IPS DF 6.9 (cell line): ENCODE results near the gene DCLRE1B.

Source experiments
- DNase-seq: peaks from one replicate; pipeline ENCODE4 v3.0.0-alpha.2; 2013; ENCODE audit warnings: low read depth, low spot score
- H3K27ac ChIP-seq: one replicate; pipeline ENCODE4 v1.5.1; 2013; ENCODE audit warnings: low read length, control low read depth
- H3K27me3 ChIP-seq: 2 replicates; pipeline ENCODE4 v1.6.1; 2013; ENCODE audit warnings: mild to moderate bottlenecking, low read length; ENCODE audit not compliant: control insufficient read depth, insufficient read depth
- H3K36me3 ChIP-seq: 2 replicates; pipeline ENCODE4 v1.6.1; 2013; ENCODE audit warnings: low read length; ENCODE audit not compliant: control insufficient read depth, insufficient read depth
- H3K4me1 ChIP-seq: 2 replicates; pipeline ENCODE4 v1.6.1; 2013; ENCODE audit warnings: low read length; ENCODE audit not compliant: control insufficient read depth, insufficient read depth
- H3K4me3 ChIP-seq: 2 replicates; pipeline ENCODE4 v1.5.1; 2013; ENCODE audit warnings: mild to moderate bottlenecking, low read length
- H3K9me3 ChIP-seq: 2 replicates; pipeline ENCODE4 v1.6.1; 2013; ENCODE audit warnings: low read length, inconsistent platforms; ENCODE audit not compliant: control insufficient read depth, insufficient read depth
- WGBS: extraction: QIAGEN DNeasy Blood & Tissue Kit; methylation state at CpG from one replicate; pipeline ENCODE4 v1.1.7; 2013; ENCODE audit warnings: mixed read lengths, missing lambda C conversion rate; ENCODE audit not compliant: insufficient read length, insufficient coverage; 5-methylcytosine and 5-hydroxymethylcytosine counted together

The DCLRE1B gene

DNA sequence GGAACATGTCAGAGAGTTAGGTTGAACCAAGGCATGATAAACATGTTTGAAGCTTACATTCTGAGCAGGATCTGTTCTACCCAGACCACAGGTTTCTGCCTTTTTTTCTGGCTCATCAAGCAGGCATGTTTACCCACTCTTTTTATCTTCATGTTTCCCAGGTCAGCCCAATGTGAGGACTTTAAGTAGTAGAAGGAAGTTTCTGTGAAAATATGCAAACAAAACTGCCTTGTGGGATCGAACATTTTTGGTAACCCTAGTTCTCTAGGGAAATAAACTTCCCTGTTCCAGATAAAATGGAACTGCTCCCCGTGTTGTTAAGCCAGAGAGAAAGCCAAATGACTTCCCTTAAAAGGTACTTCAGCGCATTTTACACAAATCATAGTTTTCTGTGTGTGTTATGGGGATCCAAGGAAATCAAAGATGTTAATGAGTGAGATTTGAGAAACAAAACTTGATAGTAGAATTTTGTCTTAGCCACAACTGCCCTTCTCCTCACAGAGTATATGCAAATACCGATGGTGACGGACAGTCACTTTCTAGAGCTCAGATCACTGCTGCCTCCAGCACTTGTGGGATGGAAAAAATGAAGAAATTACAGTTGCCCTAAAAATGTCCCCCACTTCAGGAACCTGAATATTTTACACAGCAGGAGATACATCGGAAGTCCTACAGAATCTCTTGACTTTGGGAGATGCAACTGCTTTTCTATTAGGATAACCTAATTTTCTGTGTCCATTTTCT, 23.2 kb downstream of the DCLRE1B start:
- DNase-seq = no peak
- no peaks in the 10 kb centered on the region for H3K4me1 ChIP-seq
- no CpG with 5 or more reads among the region's 6 CpGs for WGBS
- H3K36me3 ChIP-seq = no peaks in the 10 kb centered on the region
- no peaks in the 10 kb centered on the region for H3K9me3 ChIP-seq
- peak overlapping the region; percentile 86; the same call in 1 of the 2 replicates for H3K4me3 ChIP-seq
- H3K27ac ChIP-seq = no peak overlapping the region
- no peaks in the 10 kb centered on the region for H3K27me3 ChIP-seq

DNA sequence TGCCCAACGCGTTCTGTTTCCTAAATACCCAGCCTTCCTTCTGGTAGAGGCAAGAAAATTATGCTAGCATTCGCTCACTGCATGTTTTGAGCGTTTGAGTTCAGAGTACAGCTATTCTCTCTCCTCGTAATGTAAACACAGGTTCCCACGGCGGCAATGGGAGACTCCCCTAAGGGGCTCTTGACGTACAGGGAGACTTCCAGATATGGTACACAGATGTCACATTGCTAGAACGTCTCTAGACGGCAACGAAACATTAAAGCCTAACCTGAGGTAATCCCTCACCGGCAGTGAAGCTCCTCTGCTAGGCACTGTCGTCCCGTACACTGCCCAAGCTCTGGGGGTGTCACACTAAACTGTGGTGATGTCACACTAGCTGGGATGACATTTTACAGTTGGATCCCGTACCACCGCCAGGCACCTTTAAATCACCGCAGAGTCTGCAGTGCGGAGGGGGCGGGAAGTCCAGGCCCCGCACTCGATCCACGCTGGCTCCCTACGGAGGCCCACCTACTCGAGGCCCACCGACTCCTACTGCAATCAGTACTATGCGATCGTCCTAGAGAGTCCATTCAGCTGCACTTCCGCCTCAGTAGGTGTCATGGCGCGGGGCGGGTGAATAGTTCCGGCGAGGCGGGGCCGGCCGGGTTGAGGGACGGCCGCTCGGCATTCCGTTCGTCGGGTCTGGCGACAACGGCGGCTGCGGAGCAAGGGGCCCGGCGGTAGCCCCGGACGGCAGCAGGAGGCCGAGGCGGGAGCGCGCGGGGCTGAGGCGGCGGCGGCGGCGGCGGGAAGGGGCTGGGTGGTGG, 24.0 kb downstream of the DCLRE1B start, which contains the start of gene HIPK1:
HIPK1 (plus strand) TSS at position 384 of the 809 bp plus-strand sequence.
- H3K27ac ChIP-seq = no peak within 1 kb of the TSS
- WGBS = no CpG with 5 or more reads among the region's 61 CpGs

DNA sequence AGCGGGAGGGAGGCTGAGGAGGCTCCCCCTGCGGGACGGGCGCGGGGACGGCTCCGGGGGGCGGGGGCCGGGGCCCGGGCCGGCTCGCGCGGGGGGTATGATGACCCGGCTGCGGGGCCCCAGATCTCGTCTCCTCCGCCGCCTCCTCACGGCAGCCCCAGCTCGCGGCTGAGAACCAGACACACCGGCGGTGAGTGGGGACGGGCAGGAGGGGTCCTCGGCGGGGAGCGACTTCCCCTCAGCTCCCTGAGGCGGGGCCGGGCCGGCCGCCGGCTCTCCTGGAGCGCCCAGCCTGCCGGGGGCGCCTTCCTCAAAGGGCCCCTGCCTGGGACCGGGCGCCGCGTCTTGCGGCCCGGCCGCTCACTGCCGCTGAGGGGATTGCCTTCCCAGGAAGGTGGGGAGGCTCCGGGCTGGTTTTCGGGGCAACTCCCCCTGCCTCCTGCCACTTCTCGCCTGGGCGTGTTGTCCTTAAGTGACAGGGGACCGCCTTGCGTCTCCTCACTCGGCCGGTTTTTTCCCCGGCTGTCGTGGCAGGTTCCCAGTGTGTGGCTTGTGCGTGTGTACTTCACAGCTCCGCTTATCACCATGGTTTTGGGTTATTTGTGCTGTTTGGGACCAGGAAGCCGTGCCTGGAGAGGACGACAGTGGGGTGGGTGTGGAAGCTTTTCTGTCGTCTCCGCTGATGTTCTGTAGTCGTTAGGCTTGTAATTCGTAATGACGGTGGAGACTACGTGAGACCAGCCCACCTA, 24.8 kb downstream of the DCLRE1B start:
- no peaks in the 10 kb centered on the region for H3K4me1 ChIP-seq
- H3K36me3 ChIP-seq = no peaks in the 10 kb centered on the region
- H3K27ac ChIP-seq = no peak overlapping the region
- no peaks in the 10 kb centered on the region for H3K27me3 ChIP-seq
- peak overlapping the region; percentile 86 for H3K4me3 ChIP-seq
- DNase-seq = no peak
- H3K9me3 ChIP-seq = no peaks in the 10 kb centered on the region
- WGBS = no CpG with 5 or more reads among the region's 64 CpGs

More for the DNA sequence above, 24.0 kb downstream of the DCLRE1B start, which contains the start of gene HIPK1:
- no peaks in the 10 kb centered on the region for H3K27me3 ChIP-seq
- peak within 1 kb of the TSS; percentile 86 for H3K4me3 ChIP-seq
- no peaks in the 10 kb centered on the region for H3K36me3 ChIP-seq
- no peaks in the 10 kb centered on the region for H3K9me3 ChIP-seq
- no peaks in the 10 kb centered on the region for H3K4me1 ChIP-seq
- peak; percentile 33 for DNase-seq

DNA sequence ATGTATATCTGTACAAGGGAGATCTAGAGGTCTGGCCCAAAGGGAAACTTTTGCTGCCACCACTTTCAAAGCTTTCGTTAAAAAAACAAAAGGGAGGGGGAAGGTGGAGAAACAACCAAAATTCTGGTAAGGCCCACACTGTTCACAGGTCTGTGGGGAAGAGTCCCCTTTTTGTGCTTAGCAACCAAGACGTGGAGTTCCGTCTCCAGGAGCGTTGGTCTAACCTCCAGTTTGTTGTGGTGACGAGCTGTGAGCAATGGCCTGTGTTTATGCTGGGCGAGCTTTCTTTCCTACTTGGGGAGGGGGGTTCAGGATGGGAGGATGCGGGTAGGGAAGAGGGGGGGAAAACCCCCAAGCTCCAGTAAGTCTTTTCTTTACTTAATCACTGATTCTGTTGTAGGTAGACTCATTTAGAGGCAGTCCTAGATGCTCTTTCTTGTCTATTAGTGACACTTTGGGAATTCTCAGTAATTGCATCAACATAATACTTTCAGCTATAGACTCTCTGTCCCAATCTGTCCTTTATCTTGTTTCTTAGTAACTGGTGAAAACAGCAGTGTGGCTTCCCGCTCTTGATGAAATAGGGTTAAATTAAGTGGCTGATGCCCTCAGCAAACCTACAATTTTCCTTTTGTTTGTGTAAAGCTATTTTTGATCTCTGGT, 25.5 kb downstream of the DCLRE1B start:
- Histone ChIP-seq H3K27me3 (no peaks in the 10 kb centered on the region), H3K4me1 (no peaks in the 10 kb centered on the region), H3K36me3 (no peaks in the 10 kb centered on the region), H3K4me3 (peak overlapping the region; percentile 86; the same call in 1 of the 2 replicates), H3K9me3 (no peaks in the 10 kb centered on the region), H3K27ac (no peak overlapping the region)
- no peak for DNase-seq
- WGBS = no CpG with 5 or more reads among the region's 8 CpGs

DNA sequence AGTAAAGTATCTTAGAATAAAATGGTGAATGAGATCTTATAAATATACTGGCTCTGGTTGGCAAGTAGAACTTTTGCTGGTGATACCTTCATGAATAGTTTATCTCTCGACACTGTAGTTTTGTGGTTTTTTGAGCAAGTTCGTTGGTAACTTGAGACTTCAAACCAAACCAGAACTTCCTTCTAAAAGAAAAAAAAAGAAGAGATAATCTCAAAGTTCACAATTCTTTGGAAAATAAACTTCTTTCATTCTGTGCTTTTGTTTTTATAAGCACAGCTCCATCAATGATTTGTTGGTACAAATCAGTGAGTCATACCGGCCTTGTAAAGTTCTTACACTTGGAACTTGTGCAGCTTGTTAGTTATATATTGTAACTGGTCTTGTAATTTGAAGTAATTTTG, 26.3 kb downstream of the DCLRE1B start:
- Histone ChIP-seq H3K27ac (no peak overlapping the region), H3K4me1 (no peaks in the 10 kb centered on the region), H3K4me3 (no peak overlapping the region), H3K9me3 (no peaks in the 10 kb centered on the region), H3K36me3 (no peaks in the 10 kb centered on the region), H3K27me3 (no peaks in the 10 kb centered on the region)
- WGBS = no CpG with 5 or more reads among the region's 3 CpGs
- no peak for DNase-seq

DNA sequence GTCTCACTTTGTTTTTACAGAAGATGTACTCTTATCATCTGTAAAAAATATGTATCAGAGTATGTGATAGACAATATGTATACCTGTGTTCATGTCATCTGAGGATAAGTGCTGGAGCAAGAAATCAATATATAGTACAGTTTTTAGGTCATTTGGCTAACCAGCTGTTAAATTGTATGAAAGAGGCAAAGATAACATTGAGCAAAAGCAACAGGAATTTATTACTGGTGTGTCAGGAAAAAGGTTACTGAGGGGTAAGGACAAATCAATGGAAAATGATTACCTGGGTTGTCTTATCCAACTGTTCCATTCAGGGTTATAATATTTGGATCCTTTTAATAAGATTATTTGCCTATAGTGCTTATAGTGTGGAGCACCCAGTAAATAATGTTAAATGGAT, 28.9 kb downstream of the DCLRE1B start:
- Histone ChIP-seq H3K27ac (no peak overlapping the region), H3K36me3 (no peaks in the 10 kb centered on the region), H3K9me3 (no peaks in the 10 kb centered on the region), H3K27me3 (no peaks in the 10 kb centered on the region), H3K4me1 (no peaks in the 10 kb centered on the region), H3K4me3 (no peak overlapping the region)
- DNase-seq = no peak

DNA sequence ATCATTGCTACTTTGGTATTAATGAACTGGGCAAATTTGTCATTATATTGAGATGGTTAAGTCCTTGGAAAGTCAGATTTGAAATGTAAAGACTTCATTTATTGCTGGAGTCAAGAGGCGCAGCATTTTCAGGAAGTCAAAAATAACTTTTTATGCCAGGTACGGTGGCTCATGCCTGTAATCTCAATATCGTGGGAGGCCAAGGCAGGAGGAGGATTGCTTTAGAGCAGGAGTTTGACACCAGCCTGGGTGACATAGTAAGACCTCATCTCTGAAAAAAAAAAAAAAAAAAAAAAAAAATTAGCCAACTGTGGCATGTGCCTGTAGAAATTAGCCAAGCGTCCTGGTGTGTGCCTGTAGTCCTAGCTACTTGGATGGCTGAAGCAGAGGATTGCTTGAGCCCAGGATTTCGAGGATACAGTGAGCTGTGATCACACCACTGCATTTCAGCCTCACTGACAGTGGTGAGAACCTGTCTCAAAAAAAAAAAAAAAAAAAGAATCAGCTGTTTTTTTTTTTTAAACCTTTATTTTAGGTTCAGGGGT, 29.5 kb downstream of the DCLRE1B start:
- no peak overlapping the region for H3K4me3 ChIP-seq
- H3K9me3 ChIP-seq = no peaks in the 10 kb centered on the region
- DNase-seq = no peak
- H3K27ac ChIP-seq = no peak overlapping the region
- WGBS = no CpG with 5 or more reads among the region's 5 CpGs
- no peaks in the 10 kb centered on the region for H3K27me3 ChIP-seq
- no peaks in the 10 kb centered on the region for H3K4me1 ChIP-seq
- H3K36me3 ChIP-seq = no peaks in the 10 kb centered on the region

DNA sequence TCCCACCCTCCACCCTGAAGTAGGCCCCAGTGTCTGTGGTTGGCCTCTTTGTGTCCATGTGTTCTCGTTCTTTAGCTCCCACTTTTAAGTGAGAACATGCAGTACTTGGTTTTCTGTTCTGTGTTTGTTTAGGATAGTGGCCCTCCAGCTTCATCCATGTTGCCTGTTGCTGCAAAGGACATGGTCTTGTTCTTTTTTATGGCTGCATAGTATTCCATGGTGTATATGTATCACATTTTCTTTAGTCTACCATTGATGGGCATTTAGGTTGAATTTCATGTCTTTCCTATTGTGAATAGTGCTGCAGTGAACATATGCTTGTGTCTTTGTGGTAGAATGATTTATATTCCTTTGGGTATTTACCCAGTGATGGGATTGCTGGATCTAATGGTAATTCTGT, 30.1 kb downstream of the DCLRE1B start:
- no peaks in the 10 kb centered on the region for H3K4me1 ChIP-seq
- H3K9me3 ChIP-seq = no peaks in the 10 kb centered on the region
- H3K27ac ChIP-seq = no peak overlapping the region
- no peaks in the 10 kb centered on the region for H3K27me3 ChIP-seq
- no peak overlapping the region for H3K4me3 ChIP-seq
- H3K36me3 ChIP-seq = no peaks in the 10 kb centered on the region
- WGBS = no CpG with 5 or more reads among the region's 1 CpG
- no peak for DNase-seq

DNA sequence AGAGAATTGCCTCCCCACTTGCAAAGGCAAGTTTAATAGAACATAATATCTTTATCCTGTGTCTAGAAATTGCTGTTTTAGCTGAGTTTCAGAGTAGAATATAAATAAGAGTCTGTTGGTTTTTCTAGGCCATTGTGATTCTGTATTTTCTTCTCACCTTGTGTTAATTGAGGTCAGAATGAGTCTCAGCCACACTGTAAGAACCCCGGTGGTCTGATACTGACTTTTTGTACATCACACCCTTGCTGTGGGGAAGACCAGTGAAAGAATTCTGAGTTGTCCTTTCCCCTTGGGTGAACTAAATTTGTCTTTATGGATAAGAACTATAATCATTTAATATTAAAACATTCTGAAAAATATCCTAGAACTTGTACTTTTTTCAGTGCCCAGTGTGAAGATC, 30.8 kb downstream of the DCLRE1B start:
- WGBS = no CpG with 5 or more reads among the region's 1 CpG
- H3K4me1 ChIP-seq = no peaks in the 10 kb centered on the region

DNA sequence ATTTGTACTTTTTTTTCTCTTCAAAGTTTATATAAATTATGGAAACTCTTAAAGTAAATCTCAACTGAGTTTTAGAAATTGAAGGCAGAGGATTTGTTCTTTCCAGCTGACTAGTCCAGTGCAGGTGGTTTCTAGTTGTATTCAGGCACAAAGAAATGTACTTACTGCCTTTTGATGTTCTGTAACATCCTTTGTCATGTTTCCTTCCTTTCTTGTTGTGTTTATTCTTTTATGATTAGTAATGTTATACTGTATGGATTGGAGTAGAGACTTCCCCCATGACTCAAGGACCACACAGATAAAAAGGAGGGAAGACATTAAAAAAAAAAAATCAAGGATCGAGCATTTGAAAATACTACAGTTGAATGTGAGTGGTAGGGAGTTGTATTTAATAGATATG, 32.0 kb downstream of the DCLRE1B start:
- Histone ChIP-seq H3K27me3 (no peaks in the 10 kb centered on the region), H3K4me3 (no peak overlapping the region), H3K9me3 (no peaks in the 10 kb centered on the region), H3K27ac (no peak overlapping the region), H3K4me1 (no peaks in the 10 kb centered on the region), H3K36me3 (peaks cover 8% of the 10 kb centered on the region; the same call in 1 of the 2 replicates)
- no peak for DNase-seq
- WGBS = 100% methylated on average over 1 of the region's 1 CpG

More for the DNA sequence above, 30.8 kb downstream of the DCLRE1B start:
- DNase-seq = no peak
- no peaks in the 10 kb centered on the region for H3K27me3 ChIP-seq
- H3K9me3 ChIP-seq = no peaks in the 10 kb centered on the region
- H3K36me3 ChIP-seq = peaks cover 5% of the 10 kb centered on the region; the same call in 1 of the 2 replicates
- H3K4me3 ChIP-seq = no peak overlapping the region
- H3K27ac ChIP-seq = no peak overlapping the region
